Ishikawa (cell line): Measurements from ENCODE around the gene SLC39A7.

Experiments
- CREB1 ChIP-seq: IDR thresholded peaks from 2 replicates; pipeline ENCODE4 v1.6.1; 2012; ENCODE audit warnings: low read depth
- EP300 ChIP-seq: IDR thresholded peaks from 2 replicates; pipeline ENCODE4 v1.6.1; 2012; ENCODE audit warnings: borderline replicate concordance
- YY1 ChIP-seq: IDR thresholded peaks from 2 replicates; pipeline ENCODE4 v1.6.1; 2012; ENCODE audit warnings: low read depth

- TF ChIP-seq EP300 (no peak), CREB1 (no peak), YY1 (no peak)
Measured at GRCh38 chr6:33194431-33194979, 6.2 kb upstream of the SLC39A7 start.
